ENCODE measurements around the gene PAM. TPM values are rescaled to one million over a fixed set of nuclear protein-coding genes. Genes with fewer than 3 reads are reported as not detected.
"Not testable (repeated sequence)": the region's sequence is repeated elsewhere in the genome, so short reads cannot be mapped to it uniquely, and the experiment has no call there.

The PAM gene
- total RNA-seq, 2 donors from 2014 or later, result 32.9 to 38.2 TPM

DNA sequence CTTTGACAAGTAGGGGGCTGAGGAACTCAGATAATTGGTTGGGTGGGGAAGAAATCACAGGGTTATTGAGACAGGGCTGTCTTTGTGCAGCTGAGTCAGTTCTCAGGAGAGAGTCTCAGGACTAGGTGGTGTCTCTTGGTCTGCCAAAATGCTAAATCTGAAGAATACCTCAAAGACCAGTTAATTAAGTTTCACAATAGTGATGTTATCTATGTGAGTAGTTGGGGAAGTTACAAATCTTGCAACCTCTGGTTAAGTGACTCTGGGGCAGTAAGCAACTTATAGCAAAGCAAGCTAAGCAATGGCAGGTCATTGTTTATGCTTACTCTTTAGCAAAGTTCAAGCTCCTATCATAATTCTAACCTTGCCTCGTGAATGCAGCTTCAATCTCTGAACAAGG is 311.2 kb downstream of the PAM start:
- peak overlapping the region; percentile 85 for H3K27ac Mint-ChIP-seq
- 87 to 90% methylated on average over 1 of the region's 1 CpG for WGBS, 2 experiments (ENCODE audit: insufficient coverage in 1 of 2, insufficient read length in 1 of 2)
- no peak overlapping the region for H3K27ac ChIP-seq (ENCODE audit: low read depth, low read length)
- no peaks in the 10 kb centered on the region for H3K36me3 ChIP-seq (ENCODE audit: control insufficient read depth, insufficient read depth, low read length)
- no peaks in the 10 kb centered on the region for H3K27me3 ChIP-seq (ENCODE audit: control insufficient read depth, insufficient read depth, low read length, poor library complexity, severe bottlenecking)
- no peak overlapping the region for H3K4me3 ChIP-seq (ENCODE audit: low read length)
- H3K36me3 Mint-ChIP-seq (ENCODE audit: low read depth), result no peaks in the 10 kb centered on the region
- no peak overlapping the region for H3K4me3 Mint-ChIP-seq
- no peaks in the 10 kb centered on the region for H3K27me3 Mint-ChIP-seq (ENCODE audit: insufficient read depth)
- TF ChIP-seq, protein P1, sequence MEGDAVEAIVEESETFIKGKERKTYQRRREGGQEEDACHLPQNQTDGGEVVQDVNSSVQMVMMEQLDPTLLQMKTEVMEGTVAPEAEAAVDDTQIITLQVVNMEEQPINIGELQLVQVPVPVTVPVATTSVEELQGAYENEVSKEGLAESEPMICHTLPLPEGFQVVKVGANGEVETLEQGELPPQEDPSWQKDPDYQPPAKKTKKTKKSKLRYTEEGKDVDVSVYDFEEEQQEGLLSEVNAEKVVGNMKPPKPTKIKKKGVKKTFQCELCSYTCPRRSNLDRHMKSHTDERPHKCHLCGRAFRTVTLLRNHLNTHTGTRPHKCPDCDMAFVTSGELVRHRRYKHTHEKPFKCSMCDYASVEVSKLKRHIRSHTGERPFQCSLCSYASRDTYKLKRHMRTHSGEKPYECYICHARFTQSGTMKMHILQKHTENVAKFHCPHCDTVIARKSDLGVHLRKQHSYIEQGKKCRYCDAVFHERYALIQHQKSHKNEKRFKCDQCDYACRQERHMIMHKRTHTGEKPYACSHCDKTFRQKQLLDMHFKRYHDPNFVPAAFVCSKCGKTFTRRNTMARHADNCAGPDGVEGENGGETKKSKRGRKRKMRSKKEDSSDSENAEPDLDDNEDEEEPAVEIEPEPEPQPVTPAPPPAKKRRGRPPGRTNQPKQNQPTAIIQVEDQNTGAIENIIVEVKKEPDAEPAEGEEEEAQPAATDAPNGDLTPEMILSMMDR (conservative IDR thresholded peaks at IDR 0.05), result no peak
- H3K4me1 ChIP-seq (ENCODE audit: control insufficient read depth, insufficient read depth, low read length), result peaks cover 13% of the 10 kb centered on the region
- peaks cover 29% of the 10 kb centered on the region for H3K4me1 Mint-ChIP-seq
- H3K9ac ChIP-seq (ENCODE audit: extremely low read depth, low read length, poor library complexity, severe bottlenecking), result no peak overlapping the region
- DNase-seq, result no peak
- no peaks in the 10 kb centered on the region for H3K9me3 ChIP-seq (ENCODE audit: control insufficient read depth, low read length)
- H3K9me3 Mint-ChIP-seq, result no peaks in the 10 kb centered on the region

DNA sequence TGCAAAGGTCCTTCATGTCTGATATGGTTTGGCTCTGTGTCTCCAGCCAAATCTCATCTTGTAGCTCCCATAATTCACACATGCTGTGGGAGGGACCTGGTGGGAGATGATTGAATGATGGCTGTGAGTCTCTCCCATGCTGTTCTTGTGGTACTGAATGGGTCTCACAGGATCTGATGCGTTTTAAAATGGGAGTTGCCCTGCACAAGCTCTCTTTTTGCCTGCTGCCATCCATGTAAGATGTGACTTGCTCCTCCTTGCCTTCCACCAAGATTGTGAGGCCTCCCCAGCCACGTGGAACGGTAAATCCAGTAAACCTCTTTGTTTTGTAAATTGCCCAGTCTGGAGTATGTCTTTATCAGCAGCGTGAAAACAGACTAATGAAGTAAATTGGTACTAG is 318.4 kb downstream of the PAM start:
- not testable (repeated sequence) for H3K27ac Mint-ChIP-seq; H3K4me3 Mint-ChIP-seq; DNase-seq; H3K27me3 ChIP-seq (ENCODE audit: control insufficient read depth, insufficient read depth, low read length, poor library complexity, severe bottlenecking); H3K27me3 Mint-ChIP-seq (ENCODE audit: insufficient read depth); H3K4me1 Mint-ChIP-seq; H3K9ac ChIP-seq (ENCODE audit: extremely low read depth, low read length, poor library complexity, severe bottlenecking); H3K27ac ChIP-seq (ENCODE audit: low read depth, low read length); H3K4me1 ChIP-seq (ENCODE audit: control insufficient read depth, insufficient read depth, low read length); H3K36me3 Mint-ChIP-seq (ENCODE audit: low read depth); H3K4me3 ChIP-seq (ENCODE audit: low read length); H3K36me3 ChIP-seq (ENCODE audit: control insufficient read depth, insufficient read depth, low read length)
- 76 to 83% methylated on average over 4 of the region's 4 CpGs for WGBS, 2 experiments (ENCODE audit: insufficient coverage in 1 of 2, insufficient read length in 1 of 2)
- H3K9me3 Mint-ChIP-seq, result peaks cover 56% of the 10 kb centered on the region
- peaks cover 35% of the 10 kb centered on the region for H3K9me3 ChIP-seq (ENCODE audit: control insufficient read depth, low read length)

DNA sequence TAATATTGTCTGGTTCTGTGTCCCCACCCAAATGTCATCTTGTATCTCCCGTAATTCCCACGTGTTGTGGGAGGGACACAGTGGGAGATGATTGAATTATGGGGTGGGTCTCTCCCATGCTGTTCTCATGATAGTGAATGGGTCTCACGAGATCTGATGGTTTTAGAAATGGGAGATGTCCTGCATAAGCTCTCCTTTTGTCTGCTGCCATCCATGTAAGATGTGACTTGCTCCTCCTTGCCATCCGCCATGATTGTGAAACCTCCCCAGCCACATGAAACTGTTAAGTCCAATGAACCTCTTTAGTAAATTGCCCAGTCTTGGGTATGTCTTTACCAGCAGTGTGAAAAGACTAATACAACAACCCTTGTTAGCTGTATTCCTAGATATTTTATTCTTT is 320.3 kb downstream of the PAM start:
- H3K27ac ChIP-seq (ENCODE audit: low read depth, low read length), result no peak overlapping the region
- Mint-ChIP-seq H3K9me3 (peaks cover 67% of the 10 kb centered on the region), H3K27me3 (ENCODE audit: insufficient read depth) (peaks cover 6% of the 10 kb centered on the region), H3K4me3 (no peak overlapping the region), H3K4me1 (no peaks in the 10 kb centered on the region), H3K27ac (no peak overlapping the region), H3K36me3 (ENCODE audit: low read depth) (no peaks in the 10 kb centered on the region)
- DNase-seq, result no peak
- no peaks in the 10 kb centered on the region for H3K36me3 ChIP-seq (ENCODE audit: control insufficient read depth, insufficient read depth, low read length)
- TF ChIP-seq, protein P1 (conservative IDR thresholded peaks at IDR 0.05), result no peak
- peaks cover 51% of the 10 kb centered on the region for H3K9me3 ChIP-seq (ENCODE audit: control insufficient read depth, low read length)
- H3K4me1 ChIP-seq (ENCODE audit: control insufficient read depth, insufficient read depth, low read length), result no peaks in the 10 kb centered on the region
- 87 to 90% methylated on average over 3 to 4 of the region's 4 CpGs for WGBS, 2 experiments (ENCODE audit: insufficient coverage in 1 of 2, insufficient read length in 1 of 2)
- no peaks in the 10 kb centered on the region for H3K27me3 ChIP-seq (ENCODE audit: control insufficient read depth, insufficient read depth, low read length, poor library complexity, severe bottlenecking)
- no peak overlapping the region for H3K4me3 ChIP-seq (ENCODE audit: low read length)
- no peak overlapping the region for H3K9ac ChIP-seq (ENCODE audit: extremely low read depth, low read length, poor library complexity, severe bottlenecking)
